GM21737 (cell line): Measurements from ENCODE around the gene ALDH1A2.
"Not testable (repeated sequence)": the region's sequence is repeated elsewhere in the genome, so short reads cannot be mapped to it uniquely, and the experiment has no call there.

ENCODE experiments used
- ATAC-seq: cut with Tn5 transposase; IDR thresholded peaks from one replicate; pipeline ENCODE4 v1.9.1; 2021; ENCODE audit warnings: mild to moderate bottlenecking, moderate library complexity; ENCODE audit not compliant: unreplicated experiment

ALDH1A2 gene

DNA sequence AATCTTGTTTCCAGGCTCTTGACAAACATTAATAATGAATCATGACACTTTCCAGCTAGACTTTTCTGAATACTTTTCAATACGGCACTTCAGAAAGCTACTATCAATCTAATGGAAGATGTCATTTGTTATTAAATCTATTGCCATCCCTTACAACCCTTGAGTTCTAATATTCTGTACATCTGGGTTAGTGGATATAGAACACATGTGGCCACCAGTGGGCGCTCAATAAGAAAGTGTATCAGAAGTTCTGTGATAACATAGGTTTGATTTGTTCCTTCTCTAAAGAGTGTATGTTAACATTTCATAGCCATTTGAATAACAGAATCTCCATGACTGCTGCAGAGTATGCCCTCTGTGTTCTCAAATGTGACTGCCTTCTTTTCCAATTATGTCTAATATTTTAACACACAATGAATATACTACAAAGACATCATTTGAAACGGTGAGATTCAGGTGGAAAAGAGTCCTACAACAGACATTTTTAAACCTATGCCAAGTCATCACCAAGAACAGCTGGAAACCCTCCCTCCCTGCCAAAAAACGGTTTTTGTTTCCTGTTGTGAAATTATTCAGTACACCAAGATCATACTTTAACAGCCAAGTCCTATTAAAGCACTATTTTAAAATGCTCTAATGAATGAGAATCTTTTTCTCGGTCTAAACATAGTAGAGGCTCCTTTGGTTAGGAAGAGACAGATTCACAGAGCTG is 22.2 kb downstream of the ALDH1A2 start:
- ATAC-seq, result no peak

DNA sequence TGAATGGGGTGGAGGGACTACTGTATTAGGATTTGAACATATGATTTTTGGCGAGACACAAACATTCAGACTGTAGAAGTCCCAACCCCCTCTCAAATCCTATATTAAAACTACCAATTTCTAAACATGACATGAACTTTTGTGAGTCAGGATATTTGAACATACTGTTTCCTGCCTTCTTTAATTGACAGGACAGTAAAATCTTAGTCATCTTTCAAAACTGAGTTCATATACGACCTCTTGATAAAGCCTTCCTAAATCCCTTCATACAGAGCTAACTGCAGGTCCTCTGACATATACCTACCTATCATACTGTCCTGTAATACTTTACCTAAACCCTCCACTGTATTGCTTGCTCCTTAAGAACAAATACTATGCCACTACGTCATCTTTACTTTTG is 23.5 kb downstream of the ALDH1A2 start:
- no peak for ATAC-seq

DNA sequence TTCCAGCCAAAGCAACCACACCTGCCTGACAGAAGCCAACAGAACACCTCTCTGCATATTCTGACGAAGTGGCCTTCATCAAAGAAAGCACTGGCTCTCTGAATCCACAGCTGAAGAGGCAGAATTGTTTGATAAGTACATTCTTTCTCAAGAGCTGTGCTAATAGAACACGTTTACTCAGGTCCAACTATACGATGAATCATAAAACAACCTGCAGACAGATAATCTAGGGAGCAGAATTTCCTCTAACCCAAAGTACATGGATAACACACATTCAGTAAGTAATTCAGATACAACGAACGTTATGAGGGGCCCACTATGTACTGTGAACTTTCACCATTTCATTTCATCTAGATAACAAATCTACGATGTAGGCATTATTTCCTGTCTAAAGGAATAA is 25.4 kb downstream of the ALDH1A2 start:
- no peak for ATAC-seq

DNA sequence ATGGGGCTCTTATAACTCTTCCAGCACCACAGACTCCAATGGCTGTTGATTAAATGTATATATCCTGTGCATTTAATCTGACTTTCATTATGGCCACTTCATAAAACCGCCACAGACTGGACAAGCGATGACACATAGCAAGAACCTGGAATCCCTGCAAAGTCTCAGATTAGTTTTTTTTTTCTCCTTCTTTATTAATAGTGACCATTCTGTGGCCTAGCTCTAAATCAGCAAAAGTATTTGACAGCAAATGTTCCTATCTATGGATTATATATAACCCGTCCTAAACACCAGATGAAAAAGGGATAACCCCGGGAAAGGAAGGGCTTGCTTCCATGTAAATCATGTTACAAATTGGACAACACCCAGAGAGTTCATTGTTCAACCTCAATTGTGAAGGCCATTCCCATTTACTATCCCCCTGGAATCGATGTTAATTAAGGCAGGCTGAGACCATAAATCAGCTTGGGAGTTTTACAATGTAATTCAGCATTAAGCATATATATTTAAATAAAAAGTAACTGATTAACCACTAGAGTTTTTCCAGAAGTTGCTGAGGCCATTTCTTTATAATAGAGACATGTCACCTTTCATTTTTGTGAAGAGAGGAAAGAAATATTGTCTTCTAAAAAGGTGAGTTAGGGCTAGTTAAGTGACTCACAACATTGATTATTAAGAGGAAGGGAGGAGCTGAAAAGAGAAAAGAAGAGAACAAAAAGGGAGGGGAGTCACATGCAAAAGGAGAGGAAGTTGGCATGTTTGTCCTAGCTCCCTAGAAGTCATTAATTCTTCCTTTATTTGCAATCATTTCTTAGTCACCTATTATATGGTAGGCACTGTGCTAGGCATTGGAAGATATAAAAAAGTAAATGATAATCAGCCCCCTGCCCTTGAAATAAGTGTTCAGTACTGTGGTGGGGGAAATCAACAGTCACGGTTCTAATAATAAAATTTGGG is 26.2 kb downstream of the ALDH1A2 start:
- ATAC-seq, result no peak

DNA sequence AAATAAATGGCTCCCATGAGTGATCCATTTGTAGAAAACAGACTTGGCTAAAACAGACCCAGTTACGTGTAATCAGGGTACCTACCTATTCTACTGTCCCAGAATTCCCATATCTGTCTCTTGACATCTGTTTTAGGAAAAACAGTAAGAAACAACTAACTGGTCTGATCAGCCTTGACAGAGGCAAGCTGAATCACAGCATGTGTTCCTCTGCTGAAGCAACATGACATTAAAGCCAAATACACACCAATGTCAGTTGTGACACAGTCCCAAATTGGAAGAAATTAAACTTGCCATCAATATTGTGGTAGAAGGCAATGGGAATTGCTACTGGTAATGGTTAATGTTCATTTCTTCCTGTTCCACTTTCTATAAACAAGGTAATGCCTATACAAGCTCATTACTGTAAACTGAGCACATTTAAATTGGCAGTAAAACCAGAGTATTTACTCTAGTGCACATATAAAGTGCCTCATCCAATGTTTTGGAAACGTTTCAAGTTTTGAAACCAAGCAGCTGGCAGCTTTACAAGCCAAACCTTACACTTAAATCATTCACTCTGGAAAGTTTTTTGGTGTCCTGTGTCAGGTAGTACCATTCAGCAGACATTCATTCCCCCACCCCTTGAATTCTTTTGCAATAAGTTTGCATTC is 27.0 kb downstream of the ALDH1A2 start:
- no peak for ATAC-seq

DNA sequence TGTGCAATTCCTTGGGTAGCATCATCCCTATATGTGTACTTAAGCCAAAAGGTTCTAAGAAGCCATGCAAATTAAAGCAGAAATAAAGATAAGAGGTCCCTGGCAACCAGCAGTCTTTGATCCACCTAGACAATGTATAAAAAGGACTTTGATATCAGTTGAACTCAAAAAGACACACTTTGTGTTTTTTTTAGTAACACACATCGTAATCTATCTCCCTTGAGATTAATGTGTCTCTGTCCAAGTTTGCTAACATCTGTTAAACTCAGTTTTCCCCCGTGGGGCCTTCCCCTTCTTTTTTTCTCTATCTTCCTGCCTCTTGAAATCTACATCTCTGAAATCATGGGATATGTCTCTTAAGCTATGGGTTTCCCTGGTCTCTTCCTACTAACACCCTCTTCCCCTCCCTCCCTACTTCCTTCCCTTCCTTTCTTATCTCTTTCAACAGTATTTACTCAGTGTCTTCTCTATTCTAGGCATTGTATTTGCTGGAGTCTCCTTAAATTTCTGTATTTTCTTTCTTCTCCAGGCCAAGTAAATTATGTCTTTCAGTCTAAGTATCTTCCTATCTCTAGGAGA is 27.7 kb downstream of the ALDH1A2 start:
- no peak for ATAC-seq

DNA sequence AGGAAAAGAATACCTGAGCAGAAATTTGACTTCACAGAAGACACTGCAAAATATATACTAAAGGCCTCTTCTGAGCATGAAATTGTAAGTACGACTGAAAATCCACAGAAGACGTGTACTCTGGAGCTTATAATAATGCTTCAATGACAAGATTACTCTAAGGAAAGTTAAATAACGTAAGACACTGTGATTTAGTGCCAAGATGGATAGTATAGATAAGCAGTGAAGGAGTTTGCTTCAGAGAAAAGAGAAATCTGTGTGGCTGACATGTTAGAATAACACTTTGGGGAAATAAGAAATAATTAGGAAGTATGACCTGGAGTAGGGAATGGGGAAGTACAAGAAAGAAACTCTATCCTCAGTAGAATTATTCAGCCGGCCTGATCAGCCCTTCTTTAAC is 28.9 kb downstream of the ALDH1A2 start:
- ATAC-seq, result no peak

DNA sequence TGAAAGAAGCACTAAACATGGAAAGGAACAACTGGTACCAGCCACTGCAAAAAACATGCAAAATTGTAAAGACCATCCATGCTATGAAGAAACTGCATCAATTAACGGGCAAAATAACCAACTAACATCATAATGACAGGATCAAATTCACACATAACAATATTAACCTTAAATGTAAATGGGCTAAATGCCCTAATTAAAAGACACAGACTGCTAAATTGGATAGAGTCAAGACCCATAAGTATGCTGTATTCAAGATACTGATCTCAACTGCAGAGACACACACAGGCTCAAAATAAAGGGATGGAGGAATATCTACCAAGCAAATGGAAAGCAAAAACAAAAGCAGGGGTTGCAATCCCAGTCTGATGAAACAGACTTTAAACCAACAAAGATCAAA is 37.1 kb downstream of the ALDH1A2 start:
- ATAC-seq, result not testable (repeated sequence)

DNA sequence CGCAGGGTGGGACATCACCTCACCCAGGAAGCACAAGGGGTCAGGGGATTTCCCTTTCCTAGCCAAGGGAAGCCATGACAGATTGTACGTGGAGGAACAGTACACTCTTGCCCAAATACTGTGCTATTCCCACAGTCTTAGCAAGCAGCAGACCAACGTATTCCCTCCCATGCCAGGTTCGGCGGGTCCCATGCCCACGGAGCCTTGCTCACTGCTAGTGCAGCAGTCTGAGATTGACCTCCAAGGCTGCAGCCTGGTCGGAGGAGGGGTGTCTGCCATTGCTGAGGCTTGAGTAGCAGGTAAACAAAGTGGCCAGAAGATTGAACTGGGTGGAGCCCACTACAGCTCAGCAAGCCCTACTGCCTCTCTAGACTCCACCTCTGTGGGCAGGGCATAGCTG is 39.0 kb downstream of the ALDH1A2 start:
- ATAC-seq, result no peak

DNA sequence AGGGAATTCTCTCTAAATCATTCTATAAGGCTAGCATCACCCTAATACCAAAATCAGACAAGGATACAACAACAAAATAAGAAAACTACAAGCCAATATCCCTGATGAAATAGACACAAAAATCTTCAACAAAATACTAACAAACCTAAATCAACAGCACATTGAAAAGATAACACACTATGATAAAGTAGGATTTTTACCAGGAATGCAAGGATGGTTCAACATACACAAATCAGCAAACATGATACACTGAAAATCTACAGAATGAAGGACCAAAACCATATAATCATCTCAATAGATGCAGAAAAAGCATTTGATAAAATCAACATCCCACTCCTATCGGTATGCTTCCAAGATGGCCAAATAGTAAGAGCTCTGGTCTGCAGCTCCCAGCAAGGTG is 39.5 kb downstream of the ALDH1A2 start:
- ATAC-seq, result no peak

DNA sequence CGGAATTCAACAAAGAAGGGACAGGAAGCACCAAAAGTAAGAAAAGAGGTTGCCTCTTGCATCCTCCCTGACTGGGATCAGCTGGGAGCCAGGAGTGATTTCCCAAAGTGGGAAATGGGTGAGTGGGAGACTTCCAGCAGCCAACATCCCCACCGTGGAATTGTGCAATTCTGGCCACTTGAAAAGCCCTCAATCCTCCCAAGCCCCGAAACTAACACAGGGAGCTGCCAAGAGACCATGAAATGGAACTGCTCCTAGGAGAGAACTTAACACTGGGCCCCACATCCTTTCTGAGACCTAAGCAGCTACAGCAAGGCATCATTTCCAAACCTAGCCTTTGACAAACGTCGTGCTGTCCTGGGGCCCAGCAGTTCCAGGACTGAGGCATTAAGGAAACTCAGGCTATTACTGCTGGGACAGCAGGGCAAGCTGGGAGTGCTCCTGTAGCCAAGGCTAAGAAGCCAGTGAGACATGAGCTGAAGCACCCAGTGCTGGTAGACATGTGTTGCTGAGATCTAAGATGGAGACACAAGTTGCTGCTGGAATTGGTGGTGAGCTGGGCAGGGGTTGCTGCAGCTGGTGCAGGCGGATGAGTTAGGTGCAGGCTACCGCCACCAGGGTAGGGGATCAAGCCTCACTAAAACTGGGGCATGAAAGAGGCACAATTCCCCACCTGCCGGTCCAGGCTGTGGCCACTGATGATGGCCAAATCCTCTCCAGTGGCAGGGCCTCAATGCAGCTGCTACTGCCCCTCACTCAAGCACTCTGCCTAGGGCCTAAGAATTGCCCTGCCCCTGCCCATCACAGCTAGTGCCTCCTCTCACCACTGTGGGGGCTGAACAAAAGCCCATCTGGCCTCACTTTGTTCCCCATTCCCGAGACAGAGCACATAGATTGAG is 43.9 kb downstream of the ALDH1A2 start:
- ATAC-seq, result no peak

DNA sequence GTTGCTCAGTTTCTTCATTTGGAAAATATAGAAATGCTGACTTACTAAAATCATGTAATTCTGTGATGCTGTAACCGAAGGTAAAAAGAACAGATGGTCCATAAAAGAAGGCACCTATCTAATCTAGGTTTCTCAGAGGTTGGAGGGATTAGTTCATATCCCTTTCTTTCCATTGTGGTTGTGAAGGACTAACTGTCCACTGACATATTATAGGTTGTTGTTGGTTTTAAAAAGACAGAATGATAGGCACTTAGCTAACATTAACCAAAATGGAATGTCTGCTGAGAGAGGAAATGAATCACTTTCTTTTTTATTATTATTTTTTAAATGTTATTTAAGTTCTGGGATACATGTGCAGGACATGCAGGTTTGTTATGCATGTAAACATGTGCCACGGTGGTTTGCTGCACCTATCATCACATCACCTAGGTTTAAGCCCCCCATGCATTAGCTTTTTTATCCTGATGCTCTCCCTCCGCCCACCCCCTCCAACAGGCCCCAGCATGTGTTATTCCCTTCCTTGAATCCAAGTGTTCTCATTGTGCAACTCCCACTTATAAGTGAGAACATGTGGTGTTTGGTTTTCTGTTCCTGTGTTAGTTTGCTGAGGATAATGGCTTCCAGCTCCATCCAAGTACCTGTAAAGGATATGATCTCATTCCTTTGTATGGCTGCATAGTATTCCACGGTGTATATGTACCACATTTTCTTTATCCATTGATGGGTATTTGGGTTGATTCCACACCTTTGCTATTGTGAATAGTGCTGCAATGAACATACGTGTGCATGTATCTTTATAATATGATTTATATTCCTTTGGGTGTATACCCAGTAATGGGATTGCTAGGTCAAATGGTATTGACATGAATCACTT is 45.8 kb downstream of the ALDH1A2 start:
- no peak for ATAC-seq

DNA sequence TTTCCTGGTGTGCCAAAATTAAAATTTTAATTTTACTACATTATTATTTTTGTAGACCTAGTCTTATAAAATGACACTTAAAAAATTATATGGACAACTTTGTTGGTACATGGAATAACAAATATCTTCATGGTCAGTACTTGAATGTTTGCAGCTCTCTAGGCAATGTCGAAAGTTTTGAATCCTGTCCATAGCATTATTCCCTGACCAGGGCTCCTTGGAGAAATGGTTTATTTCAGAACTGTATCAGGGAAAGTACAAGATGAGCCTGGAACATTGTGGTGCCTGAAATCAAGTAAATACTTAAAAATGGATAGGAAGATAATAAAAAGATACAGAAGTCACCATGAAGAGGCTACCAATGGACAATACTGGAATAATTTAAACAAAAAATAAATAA is 47.6 kb downstream of the ALDH1A2 start:
- ATAC-seq, result no peak

DNA sequence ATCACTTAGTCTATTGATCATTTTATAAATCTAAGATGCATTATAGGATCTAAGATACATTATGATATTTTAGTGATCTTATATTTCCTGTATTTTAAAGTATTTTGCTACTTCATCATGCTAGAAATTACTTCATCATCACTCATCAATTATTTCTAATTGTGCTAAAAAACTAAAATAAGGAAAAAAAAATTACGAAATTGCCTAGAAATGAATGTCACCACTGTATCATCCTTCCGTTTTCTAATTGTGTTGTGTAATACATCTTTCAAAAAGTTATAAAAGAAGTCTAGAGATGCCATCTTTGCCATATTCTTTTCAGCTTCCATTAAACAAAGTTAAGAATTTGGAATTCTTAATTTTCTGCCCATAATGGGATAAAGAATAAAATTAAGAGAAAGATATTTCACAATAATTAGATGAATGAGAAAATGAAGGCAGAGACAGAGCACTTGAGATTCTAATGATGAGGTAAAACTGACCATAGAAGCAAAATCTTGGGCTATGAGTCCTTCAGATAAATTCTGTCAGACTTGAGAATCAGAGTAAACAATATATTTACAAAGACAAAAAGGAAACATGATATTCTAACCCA is 48.8 kb downstream of the ALDH1A2 start:
- ATAC-seq, result no peak

DNA sequence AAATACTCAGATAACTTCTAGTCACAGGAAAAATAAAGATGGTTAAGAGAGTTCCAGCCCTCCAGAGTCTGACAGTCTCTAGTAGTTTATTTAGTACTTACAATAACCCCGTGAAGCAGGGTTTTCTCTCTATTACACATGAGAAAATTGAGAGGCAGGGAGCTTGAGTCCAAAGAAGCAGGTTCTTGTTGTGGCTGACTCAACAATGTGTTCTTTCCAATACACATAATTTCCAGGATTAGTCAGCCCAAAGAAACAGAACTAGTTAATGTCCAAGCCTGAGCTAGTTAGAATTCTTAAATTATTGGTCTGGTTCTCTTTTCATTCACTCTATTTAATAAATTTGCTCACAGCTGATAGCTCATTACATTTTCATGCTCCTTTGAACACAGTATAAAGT is 49.9 kb downstream of the ALDH1A2 start:
- no peak for ATAC-seq

DNA sequence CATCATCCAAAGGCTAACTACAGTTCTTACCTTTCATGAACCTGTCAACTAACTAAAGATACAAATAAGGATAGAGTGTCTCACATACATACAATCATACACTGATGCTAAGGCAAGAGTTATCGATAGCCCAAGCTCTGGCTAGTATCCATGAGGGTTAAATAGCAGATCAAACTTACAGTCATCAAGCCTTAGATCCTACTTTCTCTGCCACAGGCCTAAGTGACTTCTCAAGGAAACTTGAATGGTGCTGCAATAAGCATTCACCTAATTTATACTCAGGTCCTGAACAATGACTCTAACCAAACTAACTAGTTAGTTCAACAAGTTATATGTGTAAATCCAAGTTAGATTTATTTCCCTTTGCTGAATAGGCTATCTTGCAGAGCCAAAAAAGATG is 51.0 kb downstream of the ALDH1A2 start:
- no peak for ATAC-seq

DNA sequence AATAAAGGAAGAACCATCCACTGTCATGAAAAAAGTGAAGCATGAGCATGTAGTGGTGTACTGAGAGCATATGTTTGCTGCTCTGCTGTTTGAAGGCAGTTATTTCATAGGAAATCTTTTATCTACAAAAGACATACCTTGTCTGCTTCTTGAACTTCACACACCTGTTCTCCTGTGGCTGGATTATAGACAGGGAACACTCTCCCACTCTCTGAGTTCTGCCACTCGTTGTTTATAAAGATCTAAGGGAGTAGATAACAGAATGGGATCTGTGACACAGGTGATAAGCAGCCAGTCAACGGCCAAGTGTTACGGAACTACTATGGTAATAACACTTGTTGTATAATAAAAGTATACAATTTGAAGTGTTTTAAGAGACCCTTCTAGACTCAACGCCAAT is 51.5 kb downstream of the ALDH1A2 start:
- no peak for ATAC-seq

DNA sequence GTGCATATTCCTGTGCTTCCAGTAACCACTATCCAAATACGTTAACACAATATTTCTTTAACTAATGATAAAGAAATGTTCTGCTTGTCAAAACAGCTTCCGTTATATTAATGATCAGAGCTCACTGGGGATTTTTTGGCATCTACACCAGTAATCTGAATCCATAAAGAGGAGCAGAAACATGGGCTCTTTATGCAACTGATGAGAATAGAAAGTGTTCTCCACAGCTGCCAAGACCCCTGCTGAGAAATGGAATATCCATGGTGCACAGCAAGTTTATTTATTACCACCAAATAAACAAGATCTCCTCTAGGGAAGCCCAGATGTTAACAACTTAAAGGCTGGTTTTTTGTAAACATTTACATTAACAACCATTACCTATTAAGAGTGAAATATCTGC is 54.5 kb downstream of the ALDH1A2 start:
- no peak for ATAC-seq

DNA sequence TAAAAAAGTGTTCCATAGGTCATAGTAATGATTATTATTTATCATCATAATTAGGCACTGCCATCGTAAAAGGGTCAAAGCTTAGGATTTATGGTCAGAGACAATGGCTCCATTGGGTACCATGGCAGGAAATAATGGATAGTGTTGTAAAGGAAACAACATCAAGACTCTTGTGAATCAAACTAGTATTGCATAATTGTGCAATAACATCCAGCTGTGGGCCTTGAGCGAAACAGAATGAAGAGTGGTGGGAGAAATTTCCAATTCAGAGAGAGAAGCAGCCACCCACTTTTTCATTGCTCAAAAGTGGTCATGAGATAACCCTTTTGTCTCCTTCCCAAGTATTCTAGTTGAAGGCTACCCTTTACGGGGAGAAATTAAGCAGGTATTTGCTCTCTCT is 61.7 kb downstream of the ALDH1A2 start:
- ATAC-seq, result no peak
